ENCODE measurements around the gene NFE2L2.

NFE2L2 gene

DNA sequence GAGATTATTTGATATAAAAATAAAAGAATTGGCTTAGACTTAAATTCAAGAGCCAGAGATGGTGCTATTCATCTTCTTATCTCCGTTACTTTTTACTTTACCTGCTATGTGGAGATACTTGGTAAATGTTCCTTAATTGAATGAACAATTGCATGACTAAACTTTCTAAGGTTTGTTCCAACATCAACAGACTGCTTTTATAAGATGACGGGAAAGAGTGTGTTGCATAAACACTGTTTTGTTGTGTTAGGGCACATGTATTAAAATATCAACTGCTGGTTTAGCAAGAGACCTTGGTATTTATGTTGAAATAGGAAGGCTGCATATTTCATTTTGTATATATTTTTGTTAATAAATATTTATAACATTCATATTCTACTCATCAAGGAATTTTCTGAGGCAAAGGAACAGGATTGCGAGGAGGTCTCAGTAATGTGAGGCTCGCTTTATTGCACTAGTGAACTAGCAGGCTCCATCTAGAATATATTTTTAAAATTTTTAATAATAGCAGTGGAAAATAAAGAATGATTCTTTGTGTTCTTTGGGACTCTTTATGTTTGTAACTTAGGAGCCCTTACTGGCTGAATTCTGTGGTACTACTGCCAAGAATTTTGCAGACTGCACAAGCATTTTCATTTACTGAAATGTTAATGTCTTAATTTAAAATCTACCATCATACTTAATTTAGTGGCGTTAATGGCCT lies 10.7 kb upstream of the NFE2L2 start:
- TF ChIP-seq, protein P1, sequence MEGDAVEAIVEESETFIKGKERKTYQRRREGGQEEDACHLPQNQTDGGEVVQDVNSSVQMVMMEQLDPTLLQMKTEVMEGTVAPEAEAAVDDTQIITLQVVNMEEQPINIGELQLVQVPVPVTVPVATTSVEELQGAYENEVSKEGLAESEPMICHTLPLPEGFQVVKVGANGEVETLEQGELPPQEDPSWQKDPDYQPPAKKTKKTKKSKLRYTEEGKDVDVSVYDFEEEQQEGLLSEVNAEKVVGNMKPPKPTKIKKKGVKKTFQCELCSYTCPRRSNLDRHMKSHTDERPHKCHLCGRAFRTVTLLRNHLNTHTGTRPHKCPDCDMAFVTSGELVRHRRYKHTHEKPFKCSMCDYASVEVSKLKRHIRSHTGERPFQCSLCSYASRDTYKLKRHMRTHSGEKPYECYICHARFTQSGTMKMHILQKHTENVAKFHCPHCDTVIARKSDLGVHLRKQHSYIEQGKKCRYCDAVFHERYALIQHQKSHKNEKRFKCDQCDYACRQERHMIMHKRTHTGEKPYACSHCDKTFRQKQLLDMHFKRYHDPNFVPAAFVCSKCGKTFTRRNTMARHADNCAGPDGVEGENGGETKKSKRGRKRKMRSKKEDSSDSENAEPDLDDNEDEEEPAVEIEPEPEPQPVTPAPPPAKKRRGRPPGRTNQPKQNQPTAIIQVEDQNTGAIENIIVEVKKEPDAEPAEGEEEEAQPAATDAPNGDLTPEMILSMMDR (IDR thresholded peaks at IDR 0.05; ENCODE audit: unreplicated experiment in 3 of 3): no peak
- H3K4me3 Mint-ChIP-seq: peak overlapping the region in 1 of 3 experiments; percentile 13
- peaks cover 29% of the 10 kb centered on the region for H3K4me1 Mint-ChIP-seq
- H3K27me3 Mint-ChIP-seq (ENCODE audit: low read depth): no peaks in the 10 kb centered on the region
- H3K27ac Mint-ChIP-seq: peak overlapping the region in 2 of 3 experiments; percentile 66 to 80
- H3K36me3 Mint-ChIP-seq (ENCODE audit: low read depth): no peaks in the 10 kb centered on the region
- no peaks in the 10 kb centered on the region for H3K9me3 Mint-ChIP-seq

DNA sequence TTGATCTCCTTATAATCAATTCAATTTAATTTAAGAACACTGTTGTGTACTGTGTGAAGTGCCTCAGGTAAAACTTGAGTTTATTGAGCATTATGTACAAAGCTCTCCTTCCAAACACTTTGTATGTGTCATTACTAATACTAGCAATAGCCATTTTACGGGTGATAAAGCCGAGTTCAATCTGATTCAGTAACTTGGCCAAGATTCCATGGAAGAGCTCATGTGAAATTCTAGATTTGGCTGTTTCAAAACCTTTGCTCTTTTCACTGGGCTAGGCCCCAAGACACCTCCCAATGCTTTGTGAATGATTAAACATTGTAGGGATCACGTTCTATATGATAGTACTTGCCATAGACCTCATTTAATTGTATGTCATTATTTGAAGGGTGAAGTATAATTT lies 8.9 kb upstream of the NFE2L2 start:
- TF ChIP-seq, protein P1 (IDR thresholded peaks at IDR 0.05; ENCODE audit: unreplicated experiment in 3 of 3): no peak
- peaks cover 36% of the 10 kb centered on the region for H3K4me1 Mint-ChIP-seq
- H3K4me3 Mint-ChIP-seq: peak overlapping the region in 1 of 3 experiments; percentile 61
- no peaks in the 10 kb centered on the region for H3K27me3 Mint-ChIP-seq (ENCODE audit: low read depth)
- H3K27ac Mint-ChIP-seq: peak overlapping the region; percentile 88 to 92 (median 90)
- no peaks in the 10 kb centered on the region for H3K36me3 Mint-ChIP-seq (ENCODE audit: low read depth)
- H3K9me3 Mint-ChIP-seq: no peaks in the 10 kb centered on the region

DNA sequence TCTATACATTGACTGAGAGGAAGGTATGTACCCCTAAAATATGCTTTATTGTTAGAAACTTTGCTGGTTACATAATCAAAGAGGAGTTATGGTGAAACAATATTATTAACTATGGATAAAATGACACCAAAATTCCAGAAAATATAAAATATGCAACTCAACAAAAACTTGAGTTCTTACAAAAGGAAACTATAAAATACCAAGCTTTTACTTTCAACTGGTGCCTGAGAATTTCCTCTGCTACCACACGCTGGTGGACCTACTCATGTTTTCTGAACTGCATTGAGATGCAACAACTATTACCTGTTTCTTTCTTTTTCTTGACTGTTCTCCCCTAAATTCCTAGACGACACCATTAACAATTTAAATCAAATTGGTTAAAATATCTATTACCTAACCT lies 8.2 kb upstream of the NFE2L2 start:
- Mint-ChIP-seq H3K36me3 (ENCODE audit: low read depth) (no peaks in the 10 kb centered on the region), H3K27ac (peak overlapping the region in 1 of 3 experiments; percentile 90), H3K4me1 (peaks cover 43% of the 10 kb centered on the region), H3K27me3 (ENCODE audit: low read depth) (no peaks in the 10 kb centered on the region), H3K4me3 (no peak overlapping the region), H3K9me3 (no peaks in the 10 kb centered on the region)
- TF ChIP-seq, protein P1 (IDR thresholded peaks at IDR 0.05; ENCODE audit: unreplicated experiment in 3 of 3): no peak

DNA sequence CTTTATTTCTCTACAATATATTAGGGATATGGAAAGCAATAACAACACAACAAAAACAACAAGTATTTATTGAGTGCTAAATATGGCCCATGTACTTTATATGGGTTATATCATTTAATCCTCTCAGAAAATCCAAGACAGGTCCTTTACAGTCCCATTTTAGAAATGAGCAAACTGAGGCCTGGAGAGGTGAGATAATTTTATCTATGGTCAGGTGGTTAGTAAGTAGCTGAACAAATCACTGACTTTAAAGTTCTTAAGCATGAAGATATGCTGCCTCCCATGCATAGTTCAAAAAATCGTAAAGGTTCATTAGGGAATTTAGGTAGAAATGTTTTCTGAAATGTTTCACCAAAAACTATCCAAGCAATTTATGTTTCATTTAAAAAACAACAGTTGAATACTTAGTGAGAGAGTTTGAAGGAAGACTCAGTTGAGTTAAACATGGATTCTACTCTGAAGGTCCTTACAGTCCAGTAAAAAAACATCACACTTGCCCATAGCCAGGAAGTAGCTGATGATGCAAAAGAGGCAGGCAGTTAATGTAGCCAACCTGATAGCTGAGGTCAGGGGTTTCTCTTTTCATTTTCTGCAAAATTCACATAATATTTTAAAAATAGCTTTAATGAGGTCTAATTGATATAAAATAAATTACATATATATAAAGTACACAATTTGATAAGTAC lies 7.6 kb upstream of the NFE2L2 start:
- TF ChIP-seq, protein P1 (IDR thresholded peaks at IDR 0.05; ENCODE audit: unreplicated experiment in 3 of 3): no peak
- Mint-ChIP-seq H3K9me3 (no peaks in the 10 kb centered on the region), H3K27ac (peak overlapping the region in 1 of 3 experiments; percentile 31), H3K36me3 (ENCODE audit: low read depth) (no peaks in the 10 kb centered on the region), H3K27me3 (ENCODE audit: low read depth) (no peaks in the 10 kb centered on the region), H3K4me1 (peaks cover 48% of the 10 kb centered on the region), H3K4me3 (no peak overlapping the region)

DNA sequence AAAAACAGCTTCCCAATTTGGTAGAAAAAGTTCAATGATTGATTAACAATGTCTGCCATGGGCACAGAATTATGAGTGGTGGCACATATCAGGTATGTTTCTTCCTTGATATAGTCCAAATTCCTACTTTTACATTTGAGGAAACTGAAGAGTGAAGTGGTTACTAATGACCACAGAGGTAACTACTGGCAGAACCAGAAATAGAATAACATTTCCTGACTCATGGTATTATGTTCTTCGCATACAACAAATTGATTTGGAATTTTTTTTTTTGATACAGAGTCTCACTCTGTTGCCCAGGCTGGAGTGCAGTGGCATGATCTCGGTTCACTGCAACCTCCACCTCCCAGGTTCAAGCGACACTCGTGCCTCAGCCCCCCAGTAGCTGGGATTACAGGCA lies 6.0 kb upstream of the NFE2L2 start:
- no peaks in the 10 kb centered on the region for H3K27me3 Mint-ChIP-seq (ENCODE audit: low read depth)
- H3K4me3 Mint-ChIP-seq: no peak overlapping the region
- H3K4me1 Mint-ChIP-seq: peaks cover 57% of the 10 kb centered on the region
- TF ChIP-seq, protein P1 (IDR thresholded peaks at IDR 0.05; ENCODE audit: unreplicated experiment in 3 of 3): no peak
- no peaks in the 10 kb centered on the region for H3K9me3 Mint-ChIP-seq
- H3K27ac Mint-ChIP-seq: no peak overlapping the region
- H3K36me3 Mint-ChIP-seq (ENCODE audit: low read depth): no peaks in the 10 kb centered on the region
